ENCODE data around the gene PARK7. TPM values are rescaled to one million over a fixed set of nuclear protein-coding genes. Genes with fewer than 3 reads are reported as not detected.
"Not testable (repeated sequence)": the region's sequence is repeated elsewhere in the genome, so short reads cannot be mapped to it uniquely, and the experiment has no call there.

The PARK7 gene
- total RNA-seq, 3 donors from 2014 or later (not counting 1 experiment from before 2014, with no cell fraction given) = 120 to 127 (median 127) TPM

- Mint-ChIP-seq H3K27ac (peak overlapping the region; percentile 98), H3K4me1 (peaks cover 24 to 30% of the 10 kb centered on the region in 2 donors), H3K27me3 (ENCODE audit: low read depth in 2 of 2) (no peaks in the 10 kb centered on the region), H3K9me3 (no peaks in the 10 kb centered on the region), H3K4me3 (peak overlapping the region; percentile 98), H3K36me3 (no peaks in the 10 kb centered on the region)
- H3K36me3 ChIP-seq (ENCODE audit: control insufficient read depth, insufficient read depth, low read length) = peaks cover 18% of the 10 kb centered on the region
- no peaks in the 10 kb centered on the region for H3K9me3 ChIP-seq (ENCODE audit: control insufficient read depth, insufficient read depth, low read length)
- H3K4me1 ChIP-seq (ENCODE audit: control insufficient read depth, insufficient read depth, low read length) = peaks cover 17% of the 10 kb centered on the region
- peak overlapping the region; percentile 79 for H3K4me3 ChIP-seq (ENCODE audit: low read length)
- no peaks in the 10 kb centered on the region for H3K27me3 ChIP-seq (ENCODE audit: control insufficient read depth, insufficient read depth, low read length)
- 0% methylated on average over 2 of the region's 3 CpGs for WGBS (ENCODE audit: insufficient coverage)
- no peak for DNase-seq
- no peak for TF ChIP-seq CTCF (IDR thresholded peaks at IDR 0.05)
- peak overlapping the region; percentile 95 for H3K27ac ChIP-seq (ENCODE audit: low read length)
- intact Hi-C loops (cut with micrococcal nuclease) = loop anchor here (5.0 kb wide), 2 partner anchors 44 to 59 kb away; no protein-coding TSS in a partner anchor
- ATAC-seq = peak in 1 of 3 donors; percentile 48
Measured at GRCh38 chr1:7960867-7961215, 670 bp upstream of the PARK7 start.

GRCh38 chr1:7962014-7962335 lies 464 bp downstream of the PARK7 start:
- DNase-seq = peak in 1 of 2 donors; percentile 81
- Histone ChIP-seq H3K27ac (ENCODE audit: low read length) (peak overlapping the region; percentile 95), H3K4me3 (ENCODE audit: low read length) (peak overlapping the region; percentile 79), H3K9me3 (ENCODE audit: control insufficient read depth, insufficient read depth, low read length) (no peaks in the 10 kb centered on the region), H3K27me3 (ENCODE audit: control insufficient read depth, insufficient read depth, low read length) (no peaks in the 10 kb centered on the region), H3K36me3 (ENCODE audit: control insufficient read depth, insufficient read depth, low read length) (peaks cover 28% of the 10 kb centered on the region), H3K4me1 (ENCODE audit: control insufficient read depth, insufficient read depth, low read length) (peaks cover 20% of the 10 kb centered on the region)
- Mint-ChIP-seq H3K36me3 (no peaks in the 10 kb centered on the region), H3K27ac (peak overlapping the region; percentile 98), H3K4me3 (peak overlapping the region; percentile 98), H3K9me3 (no peaks in the 10 kb centered on the region), H3K27me3 (ENCODE audit: low read depth in 2 of 2) (no peaks in the 10 kb centered on the region), H3K4me1 (peaks cover 30 to 34% of the 10 kb centered on the region in 2 donors)
- intact Hi-C loops (cut with micrococcal nuclease) = loop anchor here (5.0 kb wide), 2 partner anchors 45 to 60 kb away; no protein-coding TSS in a partner anchor
- no peak for TF ChIP-seq CTCF (IDR thresholded peaks at IDR 0.05)
- 0% methylated on average over 10 of the region's 10 CpGs for WGBS (ENCODE audit: insufficient coverage)
- peak; percentile 27 to 43 (median 38) for ATAC-seq

- peaks cover 34% of the 10 kb centered on the region for H3K36me3 ChIP-seq (ENCODE audit: control insufficient read depth, insufficient read depth, low read length)
- H3K4me1 ChIP-seq (ENCODE audit: control insufficient read depth, insufficient read depth, low read length) = peaks cover 20% of the 10 kb centered on the region
- no peaks in the 10 kb centered on the region for H3K27me3 ChIP-seq (ENCODE audit: control insufficient read depth, insufficient read depth, low read length)
- ATAC-seq (no peak), DNase-seq (no peak)
- Mint-ChIP-seq H3K4me3 (peak overlapping the region; percentile 98), H3K27me3 (ENCODE audit: low read depth in 2 of 2) (no peaks in the 10 kb centered on the region), H3K36me3 (no peaks in the 10 kb centered on the region), H3K4me1 (peaks cover 36 to 41% of the 10 kb centered on the region in 2 donors), H3K9me3 (no peaks in the 10 kb centered on the region), H3K27ac (peak overlapping the region; percentile 98)
- WGBS (ENCODE audit: insufficient coverage) = 91% methylated on average over 9 of the region's 11 CpGs
- H3K9me3 ChIP-seq (ENCODE audit: control insufficient read depth, insufficient read depth, low read length) = no peaks in the 10 kb centered on the region
- H3K4me3 ChIP-seq (ENCODE audit: low read length) = no peak overlapping the region
- TF ChIP-seq CTCF (IDR thresholded peaks at IDR 0.05) = no peak
- peak overlapping the region; percentile 95 for H3K27ac ChIP-seq (ENCODE audit: low read length)
- intact Hi-C loops (cut with micrococcal nuclease) = loop anchor here (5.0 kb wide), 2 partner anchors 46 to 61 kb away; no protein-coding TSS in a partner anchor
Measured at GRCh38 chr1:7962636-7963377, 1.3 kb downstream of the PARK7 start.

GRCh38 chr1:7963378-7963730 lies 1.8 kb downstream of the PARK7 start:
- 94% methylated on average over 12 of the region's 12 CpGs for WGBS (ENCODE audit: insufficient coverage)
- Mint-ChIP-seq H3K4me3 (peak overlapping the region; percentile 75), H3K27ac (peak overlapping the region; percentile 98), H3K4me1 (peaks cover 36 to 41% of the 10 kb centered on the region in 2 donors)
- not testable (repeated sequence) for H3K27ac ChIP-seq (ENCODE audit: low read length); H3K27me3 Mint-ChIP-seq (ENCODE audit: low read depth in 2 of 2); H3K9me3 ChIP-seq (ENCODE audit: control insufficient read depth, insufficient read depth, low read length); H3K9me3 Mint-ChIP-seq; DNase-seq; ATAC-seq; H3K27me3 ChIP-seq (ENCODE audit: control insufficient read depth, insufficient read depth, low read length); H3K4me3 ChIP-seq (ENCODE audit: low read length); H3K36me3 Mint-ChIP-seq
- intact Hi-C loops (cut with micrococcal nuclease) = loop anchor here (5.0 kb wide), 2 partner anchors 46 to 61 kb away; no protein-coding TSS in a partner anchor
- H3K4me1 ChIP-seq (ENCODE audit: control insufficient read depth, insufficient read depth, low read length) = peaks cover 20% of the 10 kb centered on the region
- H3K36me3 ChIP-seq (ENCODE audit: control insufficient read depth, insufficient read depth, low read length) = peaks cover 34% of the 10 kb centered on the region

- H3K4me1 ChIP-seq (ENCODE audit: control insufficient read depth, insufficient read depth, low read length) = peaks cover 20% of the 10 kb centered on the region
- H3K27ac ChIP-seq (ENCODE audit: low read length); H3K9me3 ChIP-seq (ENCODE audit: control insufficient read depth, insufficient read depth, low read length); H3K27me3 ChIP-seq (ENCODE audit: control insufficient read depth, insufficient read depth, low read length); ATAC-seq; DNase-seq; H3K9me3 Mint-ChIP-seq; H3K4me3 ChIP-seq (ENCODE audit: low read length); H3K36me3 Mint-ChIP-seq; H3K27me3 Mint-ChIP-seq (ENCODE audit: low read depth in 2 of 2): not testable (repeated sequence)
- H3K36me3 ChIP-seq (ENCODE audit: control insufficient read depth, insufficient read depth, low read length) = peaks cover 39% of the 10 kb centered on the region
- Mint-ChIP-seq H3K4me3 (peak overlapping the region; percentile 75), H3K4me1 (peaks cover 36 to 43% of the 10 kb centered on the region in 2 donors), H3K27ac (peak overlapping the region; percentile 98)
- WGBS (ENCODE audit: insufficient coverage) = 91% methylated on average over 5 of the region's 7 CpGs
- intact Hi-C loops (cut with micrococcal nuclease) = loop anchor here (5.0 kb wide), 2 partner anchors 47 to 62 kb away; no protein-coding TSS in a partner anchor
Measured at GRCh38 chr1:7963841-7964240, 2.3 kb downstream of the PARK7 start.
